SK-N-SH (cell line): ENCODE data around the gene NEGR1.

Experiments used
- EP300 ChIP-seq, 2 experiments: IDR thresholded peaks; 2 replicates each; pipeline versions ENCODE4 v1.4.0 to v1.6.1; 2012; ENCODE audit warnings: borderline replicate concordance in 1 of 2, low read depth in 1 of 2, low read length in 1 of 2
- EZH2phosphoT487 ChIP-seq: fragments of 200-600 bp; sonication (generic); IDR thresholded peaks from 2 replicates; pipeline ENCODE4 v1.6.1; 2017; ENCODE audit warnings: low read depth, mixed run types, mild to moderate bottlenecking, antibody characterized with exemption, moderate library complexity, borderline replicate concordance
- GABPA ChIP-seq: IDR thresholded peaks from 2 replicates; pipeline ENCODE4 v1.4.0; 2012; ENCODE audit warnings: low read depth, mild to moderate bottlenecking
- NFIC ChIP-seq: IDR thresholded peaks from 2 replicates; pipeline ENCODE4 v1.4.0; 2012; ENCODE audit warnings: borderline replicate concordance
- RAD21 ChIP-seq: IDR thresholded peaks from 2 replicates; pipeline ENCODE4 v1.6.1; 2012; ENCODE audit warnings: mild to moderate bottlenecking, low read length
- SMC3 ChIP-seq: IDR thresholded peaks from 2 replicates; pipeline ENCODE4 v1.6.1; 2012; ENCODE audit warnings: low read depth, low read length, improper control_type of control experiment
- YY1 ChIP-seq: IDR thresholded peaks from 2 replicates; pipeline ENCODE4 v1.4.0; 2012; ENCODE audit warnings: low read depth, mild to moderate bottlenecking
- TF ChIP-seq, protein P1 (sequence below): fragments of 200-600 bp; sonication (generic); IDR thresholded peaks from 2 replicates; pipeline ENCODE4 v1.6.1; 2017; ENCODE audit warnings: antibody characterized with exemption, mild to moderate bottlenecking, moderate library complexity
- TF ChIP-seq, protein P2 (sequence below): IDR thresholded peaks from 2 replicates; pipeline ENCODE4; 2012
- TF ChIP-seq, protein P3 (sequence below): IDR thresholded peaks from 2 replicates; pipeline ENCODE4 v1.4.0; 2012; ENCODE audit warnings: low read depth

DNA sequence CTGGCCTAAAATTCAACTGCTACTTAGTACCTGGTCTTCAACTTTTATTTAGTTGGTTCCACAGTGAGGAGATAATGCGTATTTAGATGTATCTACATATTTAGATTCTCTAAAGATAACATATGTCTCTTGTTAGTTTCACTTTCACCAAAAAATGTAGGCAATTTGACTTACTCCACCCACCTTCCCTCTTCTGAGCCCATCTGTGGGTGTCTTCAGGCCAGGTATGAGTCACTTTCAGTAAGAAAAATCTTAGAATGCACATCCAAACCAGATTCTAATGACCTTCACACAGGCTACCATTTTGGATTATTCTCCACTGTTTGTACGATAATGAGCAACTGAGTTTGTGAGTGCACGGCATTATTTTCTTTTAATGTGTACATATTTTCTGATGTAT is 501.7 kb downstream of the NEGR1 start:
- TF ChIP-seq, protein P1, sequence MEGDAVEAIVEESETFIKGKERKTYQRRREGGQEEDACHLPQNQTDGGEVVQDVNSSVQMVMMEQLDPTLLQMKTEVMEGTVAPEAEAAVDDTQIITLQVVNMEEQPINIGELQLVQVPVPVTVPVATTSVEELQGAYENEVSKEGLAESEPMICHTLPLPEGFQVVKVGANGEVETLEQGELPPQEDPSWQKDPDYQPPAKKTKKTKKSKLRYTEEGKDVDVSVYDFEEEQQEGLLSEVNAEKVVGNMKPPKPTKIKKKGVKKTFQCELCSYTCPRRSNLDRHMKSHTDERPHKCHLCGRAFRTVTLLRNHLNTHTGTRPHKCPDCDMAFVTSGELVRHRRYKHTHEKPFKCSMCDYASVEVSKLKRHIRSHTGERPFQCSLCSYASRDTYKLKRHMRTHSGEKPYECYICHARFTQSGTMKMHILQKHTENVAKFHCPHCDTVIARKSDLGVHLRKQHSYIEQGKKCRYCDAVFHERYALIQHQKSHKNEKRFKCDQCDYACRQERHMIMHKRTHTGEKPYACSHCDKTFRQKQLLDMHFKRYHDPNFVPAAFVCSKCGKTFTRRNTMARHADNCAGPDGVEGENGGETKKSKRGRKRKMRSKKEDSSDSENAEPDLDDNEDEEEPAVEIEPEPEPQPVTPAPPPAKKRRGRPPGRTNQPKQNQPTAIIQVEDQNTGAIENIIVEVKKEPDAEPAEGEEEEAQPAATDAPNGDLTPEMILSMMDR, result no peak
- TF ChIP-seq YY1 (no peak), EP300 (IDR thresholded peaks at IDR 0.05; ENCODE audit: borderline replicate concordance in 1 of 2, low read depth in 1 of 2, low read length in 1 of 2) (no peak), RAD21 (no peak), SMC3 (no peak), EZH2phosphoT487 (no peak), NFIC (no peak), GABPA (no peak)
- TF ChIP-seq, protein P2, sequence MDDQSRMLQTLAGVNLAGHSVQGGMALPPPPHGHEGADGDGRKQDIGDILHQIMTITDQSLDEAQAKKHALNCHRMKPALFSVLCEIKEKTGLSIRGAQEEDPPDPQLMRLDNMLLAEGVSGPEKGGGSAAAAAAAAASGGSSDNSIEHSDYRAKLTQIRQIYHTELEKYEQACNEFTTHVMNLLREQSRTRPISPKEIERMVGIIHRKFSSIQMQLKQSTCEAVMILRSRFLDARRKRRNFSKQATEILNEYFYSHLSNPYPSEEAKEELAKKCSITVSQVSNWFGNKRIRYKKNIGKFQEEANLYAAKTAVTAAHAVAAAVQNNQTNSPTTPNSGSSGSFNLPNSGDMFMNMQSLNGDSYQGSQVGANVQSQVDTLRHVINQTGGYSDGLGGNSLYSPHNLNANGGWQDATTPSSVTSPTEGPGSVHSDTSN, result no peak
- TF ChIP-seq, protein P3, sequence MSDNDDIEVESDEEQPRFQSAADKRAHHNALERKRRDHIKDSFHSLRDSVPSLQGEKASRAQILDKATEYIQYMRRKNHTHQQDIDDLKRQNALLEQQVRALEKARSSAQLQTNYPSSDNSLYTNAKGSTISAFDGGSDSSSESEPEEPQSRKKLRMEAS, result no peak
